ENCODE measurements around the gene ADAMTS19.
A peak's percentile ranks its signal among the peaks of the same experiment; 100 is the strongest.
"Not testable (repeated sequence)": the region's sequence is repeated elsewhere in the genome, so short reads cannot be mapped to it uniquely, and the experiment has no call there.

The ADAMTS19 gene, protein sequence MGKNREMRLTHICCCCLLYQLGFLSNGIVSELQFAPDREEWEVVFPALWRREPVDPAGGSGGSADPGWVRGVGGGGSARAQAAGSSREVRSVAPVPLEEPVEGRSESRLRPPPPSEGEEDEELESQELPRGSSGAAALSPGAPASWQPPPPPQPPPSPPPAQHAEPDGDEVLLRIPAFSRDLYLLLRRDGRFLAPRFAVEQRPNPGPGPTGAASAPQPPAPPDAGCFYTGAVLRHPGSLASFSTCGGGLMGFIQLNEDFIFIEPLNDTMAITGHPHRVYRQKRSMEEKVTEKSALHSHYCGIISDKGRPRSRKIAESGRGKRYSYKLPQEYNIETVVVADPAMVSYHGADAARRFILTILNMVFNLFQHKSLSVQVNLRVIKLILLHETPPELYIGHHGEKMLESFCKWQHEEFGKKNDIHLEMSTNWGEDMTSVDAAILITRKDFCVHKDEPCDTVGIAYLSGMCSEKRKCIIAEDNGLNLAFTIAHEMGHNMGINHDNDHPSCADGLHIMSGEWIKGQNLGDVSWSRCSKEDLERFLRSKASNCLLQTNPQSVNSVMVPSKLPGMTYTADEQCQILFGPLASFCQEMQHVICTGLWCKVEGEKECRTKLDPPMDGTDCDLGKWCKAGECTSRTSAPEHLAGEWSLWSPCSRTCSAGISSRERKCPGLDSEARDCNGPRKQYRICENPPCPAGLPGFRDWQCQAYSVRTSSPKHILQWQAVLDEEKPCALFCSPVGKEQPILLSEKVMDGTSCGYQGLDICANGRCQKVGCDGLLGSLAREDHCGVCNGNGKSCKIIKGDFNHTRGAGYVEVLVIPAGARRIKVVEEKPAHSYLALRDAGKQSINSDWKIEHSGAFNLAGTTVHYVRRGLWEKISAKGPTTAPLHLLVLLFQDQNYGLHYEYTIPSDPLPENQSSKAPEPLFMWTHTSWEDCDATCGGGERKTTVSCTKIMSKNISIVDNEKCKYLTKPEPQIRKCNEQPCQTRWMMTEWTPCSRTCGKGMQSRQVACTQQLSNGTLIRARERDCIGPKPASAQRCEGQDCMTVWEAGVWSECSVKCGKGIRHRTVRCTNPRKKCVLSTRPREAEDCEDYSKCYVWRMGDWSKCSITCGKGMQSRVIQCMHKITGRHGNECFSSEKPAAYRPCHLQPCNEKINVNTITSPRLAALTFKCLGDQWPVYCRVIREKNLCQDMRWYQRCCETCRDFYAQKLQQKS

DNA sequence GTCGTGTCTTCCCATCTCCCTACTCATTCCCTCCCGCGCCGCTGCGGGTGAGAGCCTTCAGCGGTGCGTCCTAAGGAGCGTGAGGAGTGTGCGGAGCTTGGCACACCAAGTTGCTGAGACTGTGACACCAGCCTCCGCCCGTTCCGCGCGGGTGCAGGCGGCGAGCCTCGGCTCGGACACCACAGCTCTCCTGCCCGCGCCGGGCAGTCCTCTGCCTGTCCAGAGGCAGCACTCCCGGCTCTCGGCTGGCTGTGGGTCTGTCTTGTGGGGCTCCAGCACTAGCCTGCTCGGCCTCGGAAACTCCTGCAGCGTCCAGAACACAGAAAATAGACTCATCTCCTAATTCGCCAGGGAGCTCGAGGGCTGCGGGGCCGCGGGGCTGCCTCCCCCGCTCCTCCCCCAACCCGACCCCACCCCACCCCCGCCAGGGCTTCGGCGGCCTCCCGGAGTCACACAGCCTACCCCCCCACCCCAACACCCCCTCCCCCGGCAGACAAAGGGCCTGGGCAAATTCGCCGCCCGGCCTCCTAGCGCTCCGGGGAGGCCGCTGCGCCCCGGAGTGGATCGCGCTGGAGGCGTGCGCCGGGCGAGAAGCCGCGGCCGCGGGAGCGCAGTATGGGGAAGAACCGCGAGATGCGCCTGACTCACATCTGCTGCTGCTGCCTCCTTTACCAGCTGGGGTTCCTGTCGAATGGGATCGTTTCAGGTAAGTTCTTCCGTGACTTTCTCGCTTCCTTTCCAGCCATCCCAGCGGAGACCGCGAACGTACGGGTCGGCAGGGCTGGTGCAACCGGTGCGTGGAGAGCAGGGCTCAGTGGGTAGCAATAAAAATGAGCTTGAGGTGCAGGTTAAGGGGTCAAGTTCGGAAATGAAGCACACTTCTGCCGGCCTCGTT lies at the start of gene ADAMTS19:
TSS of gene ADAMTS19 (plus strand) at position 522 of the 895 bp plus-strand sequence. CDS start at position 616, 94 bp downstream.
- DNase-seq = peak; percentile 44

DNA sequence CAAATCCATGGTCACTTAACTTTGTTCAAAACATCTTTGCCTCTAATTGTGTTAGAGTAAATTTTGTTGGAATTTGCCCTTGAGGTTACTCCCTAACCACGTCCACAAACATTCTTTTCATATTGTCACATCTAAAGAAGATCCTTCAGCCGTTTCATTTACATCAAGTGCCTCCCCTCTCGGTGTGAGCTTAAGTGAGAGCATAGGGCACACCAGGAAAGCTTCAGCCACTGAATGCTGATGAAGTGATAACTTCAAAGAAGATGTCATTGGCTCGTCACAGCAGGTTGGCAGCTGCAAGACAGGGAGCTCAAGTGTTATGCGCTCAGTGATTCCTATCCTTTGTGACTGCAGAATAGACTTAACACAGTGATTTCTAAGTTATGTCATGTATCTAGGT lies 49.6 kb upstream of the ADAMTS19 start:
- DNase-seq = peak; percentile 2

DNA sequence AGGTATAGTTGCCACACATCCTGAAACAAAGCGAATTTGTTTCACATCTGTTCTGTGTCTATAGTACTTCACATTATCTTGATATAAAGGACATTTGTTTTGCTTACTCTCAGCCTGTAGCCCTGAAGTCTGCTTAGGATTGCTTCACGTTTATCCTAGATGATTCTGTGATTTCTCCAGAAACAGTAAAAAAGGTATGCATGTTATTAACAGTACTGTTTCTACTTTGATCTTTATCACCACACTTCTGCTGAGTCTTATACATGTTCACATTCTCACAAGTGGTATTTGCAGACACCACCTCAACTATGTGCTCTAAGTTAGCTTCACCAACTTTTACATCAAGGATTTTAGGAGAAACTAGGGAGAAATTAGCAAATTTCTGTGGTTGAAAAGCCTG lies 47.4 kb upstream of the ADAMTS19 start:
- DNase-seq = no peak

DNA sequence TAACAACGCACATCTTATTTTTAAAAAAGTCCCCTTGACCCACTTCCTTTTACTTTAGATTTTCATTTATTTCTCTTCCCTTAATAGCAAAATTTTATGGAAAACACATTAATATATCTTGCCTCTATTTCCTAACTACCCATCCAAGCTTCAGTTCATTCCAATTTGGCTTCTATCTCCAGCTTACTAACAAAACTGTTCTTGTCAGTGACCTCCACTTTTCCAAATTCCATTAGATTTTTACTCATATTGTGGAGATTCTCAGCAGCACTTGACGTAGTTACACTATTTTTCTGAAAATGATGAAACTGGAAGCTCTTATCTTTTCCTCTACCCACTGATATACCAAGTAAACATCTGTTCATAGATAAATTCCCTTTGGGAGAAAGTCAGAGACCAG lies 46.5 kb upstream of the ADAMTS19 start:
- no peak for DNase-seq

DNA sequence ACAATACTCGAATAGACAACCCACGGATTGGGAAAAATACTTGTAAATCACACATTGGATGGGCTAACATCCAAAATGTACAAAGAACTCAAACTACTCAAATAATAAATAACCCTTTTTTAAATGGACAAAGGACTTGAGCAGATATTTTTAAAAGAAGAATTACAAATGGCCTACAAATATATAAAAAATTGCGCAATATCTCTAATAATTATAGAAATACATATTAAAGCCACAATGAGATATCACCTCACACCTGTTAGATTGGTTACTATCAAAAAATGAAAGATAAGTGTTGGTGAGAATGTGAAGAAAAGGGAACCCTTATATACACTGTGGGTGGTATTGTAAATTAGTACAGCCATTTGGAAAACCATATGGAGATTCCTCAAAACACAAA lies 40.8 kb upstream of the ADAMTS19 start:
- no peak for DNase-seq

DNA sequence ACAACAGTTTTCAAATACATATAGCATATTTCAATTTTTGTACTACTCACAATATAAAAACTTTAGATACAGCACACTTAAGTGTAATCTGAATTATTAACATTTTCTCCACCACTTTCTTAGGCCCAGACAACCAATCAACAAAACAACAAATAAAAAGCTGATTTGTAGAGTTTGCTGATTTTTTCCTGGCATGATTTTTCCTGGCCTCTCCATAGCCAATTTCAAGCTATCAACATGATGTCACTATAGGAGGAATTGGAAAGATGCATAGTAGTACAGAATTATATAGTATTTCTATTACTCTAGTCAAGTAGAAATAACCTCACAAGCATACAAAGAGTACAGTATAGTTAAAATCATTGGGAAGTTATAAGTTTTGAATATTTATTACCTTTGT lies 35.1 kb upstream of the ADAMTS19 start:
- DNase-seq = no peak

DNA sequence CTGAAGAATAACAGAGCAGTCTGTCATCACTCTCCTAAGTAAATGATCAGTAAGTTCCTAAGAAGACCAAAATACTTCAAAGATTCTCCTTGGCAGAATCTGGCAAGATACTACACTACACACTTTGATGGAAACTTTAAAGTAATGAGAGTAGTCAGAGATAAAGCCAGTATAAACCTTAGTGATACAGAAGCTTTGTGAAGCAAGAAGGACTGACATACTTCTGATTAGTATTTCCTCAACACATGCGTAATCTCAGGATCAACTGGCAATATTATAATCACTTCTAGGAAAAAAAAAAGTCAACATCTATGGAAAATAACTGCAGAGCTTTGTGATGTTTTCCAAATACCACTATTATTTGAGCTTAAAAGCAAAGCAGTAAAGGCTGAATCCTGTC lies 34.0 kb upstream of the ADAMTS19 start:
- no peak for DNase-seq

DNA sequence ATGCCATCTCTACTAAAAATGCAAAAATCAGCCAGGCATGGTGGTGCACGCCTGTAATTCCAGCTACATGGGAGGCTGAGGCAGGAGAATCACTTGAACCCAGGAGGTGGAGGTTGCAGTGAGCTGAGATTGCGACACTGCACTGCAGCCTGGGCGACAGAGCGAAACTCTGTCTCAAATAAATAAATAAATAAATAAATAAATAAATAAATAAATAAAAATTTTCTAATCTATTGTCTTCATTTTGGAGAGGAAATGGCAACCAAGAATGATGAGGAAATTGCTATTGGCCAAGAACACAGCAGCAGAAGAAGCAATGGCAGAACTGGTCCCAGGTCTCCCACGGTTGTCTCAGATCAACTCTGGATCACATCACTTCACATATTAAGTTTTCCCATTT lies 31.5 kb upstream of the ADAMTS19 start:
- not testable (repeated sequence) for DNase-seq

DNA sequence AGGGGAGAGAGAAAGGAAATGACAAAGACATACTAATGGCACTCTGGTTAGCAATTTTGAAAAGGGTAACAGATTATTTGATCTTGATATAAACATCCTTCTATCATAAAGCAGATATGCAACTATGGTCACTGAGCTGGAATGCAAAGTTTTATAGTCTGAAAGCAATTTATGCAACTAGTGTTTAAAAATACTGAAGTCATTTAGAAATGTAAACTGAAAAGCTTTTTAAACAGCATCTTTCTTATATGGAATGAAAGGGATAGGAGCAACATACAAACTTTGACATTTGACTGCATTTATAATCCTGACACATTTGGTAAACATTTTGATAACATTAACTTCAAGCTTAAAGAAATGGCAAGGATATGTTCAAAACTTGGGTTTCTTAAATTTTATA lies 28.7 kb upstream of the ADAMTS19 start:
- no peak for DNase-seq

DNA sequence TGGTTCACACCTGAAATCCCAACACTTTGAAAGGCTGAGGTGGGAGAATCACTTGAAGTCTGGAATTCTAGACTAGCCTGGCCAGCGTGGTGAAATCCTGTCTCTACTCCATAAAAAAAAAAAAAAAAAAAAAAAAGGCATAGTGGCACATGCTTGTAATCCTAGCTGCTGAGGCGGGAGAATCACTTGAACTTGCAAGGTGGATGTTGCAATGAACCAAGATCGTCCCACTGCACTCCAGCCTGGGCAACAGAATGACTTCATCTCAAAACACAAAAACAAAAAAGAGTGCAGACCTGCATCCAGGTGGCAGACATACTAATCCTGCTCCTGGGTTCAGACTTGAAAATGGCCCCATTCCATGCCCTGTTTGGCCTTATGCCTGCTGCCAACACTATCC lies 21.8 kb upstream of the ADAMTS19 start:
- no peak for DNase-seq

DNA sequence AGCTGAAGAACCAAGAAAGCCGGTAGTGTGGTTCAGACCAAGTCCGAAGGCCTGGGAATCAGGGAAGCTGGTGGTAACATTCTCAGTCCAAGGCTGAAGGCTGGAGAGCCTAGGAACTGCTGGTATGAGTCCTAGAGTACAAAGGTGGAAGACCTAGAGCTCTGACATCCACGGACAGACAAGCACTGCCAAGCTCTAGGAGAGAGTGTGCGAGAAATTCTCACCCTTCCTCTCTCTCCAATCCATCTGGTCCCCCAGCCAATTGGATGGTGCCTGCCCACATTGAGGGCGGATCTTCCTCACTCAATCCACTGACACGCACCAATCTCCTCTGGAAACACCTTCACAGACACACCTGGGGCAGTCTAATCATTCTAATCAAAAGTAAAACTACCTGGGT lies 19.7 kb upstream of the ADAMTS19 start:
- DNase-seq = no peak

DNA sequence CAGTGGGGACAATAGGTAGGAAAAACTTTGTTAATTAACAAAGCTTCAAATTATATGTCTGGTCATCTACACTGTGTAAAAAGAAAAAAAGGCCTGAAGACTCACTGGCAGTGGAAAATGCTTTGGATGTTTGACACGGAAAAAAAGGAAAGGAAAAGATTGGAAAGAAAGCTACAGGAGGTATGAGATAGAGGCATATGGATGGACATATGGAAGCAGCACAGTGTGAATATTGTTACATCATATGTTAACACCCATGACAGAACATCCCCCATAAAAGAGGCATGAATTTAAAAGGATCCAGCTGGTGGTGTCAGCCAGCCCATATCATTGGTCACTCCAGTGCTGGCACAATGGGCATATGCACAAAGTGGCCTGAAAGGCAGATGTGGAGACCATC lies 19.0 kb upstream of the ADAMTS19 start:
- no peak for DNase-seq

DNA sequence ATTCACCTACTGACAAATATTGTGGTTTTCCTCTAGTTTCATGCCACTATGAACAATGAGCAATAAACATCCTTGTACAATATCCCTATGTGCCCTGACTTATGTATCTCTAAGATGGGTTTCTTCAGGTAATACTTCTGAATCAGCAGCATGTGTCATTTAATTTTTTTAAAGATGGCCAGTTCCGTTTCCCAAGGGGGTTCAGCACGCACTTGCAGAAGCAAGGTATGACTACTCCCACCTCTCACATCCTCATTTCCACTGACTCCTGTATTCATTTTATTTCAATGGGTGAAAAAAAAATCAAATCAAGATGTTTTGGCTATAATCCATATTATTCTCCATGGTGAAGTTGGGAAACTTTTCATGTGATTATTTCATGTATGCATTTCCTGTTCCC lies 14.7 kb upstream of the ADAMTS19 start:
- no peak for DNase-seq

DNA sequence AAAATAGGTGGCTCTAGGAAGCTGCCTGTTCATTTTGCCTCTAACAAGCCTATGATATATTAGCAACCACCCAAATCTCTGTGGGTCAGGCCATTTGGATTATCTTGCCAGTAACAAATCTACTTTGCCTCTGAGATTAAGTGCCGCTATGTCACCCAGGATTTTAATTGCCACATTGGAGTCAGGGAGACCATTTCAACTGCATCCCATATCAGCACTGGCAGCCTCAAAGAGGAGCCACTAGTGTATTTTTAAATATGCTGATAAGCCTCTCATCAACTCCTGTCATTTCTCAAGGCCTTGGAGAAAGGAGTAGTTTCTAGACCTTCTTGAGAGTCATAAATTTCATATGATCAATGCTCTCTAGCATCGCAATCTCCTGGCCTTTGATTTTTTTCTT lies 12.1 kb upstream of the ADAMTS19 start:
- DNase-seq = no peak

DNA sequence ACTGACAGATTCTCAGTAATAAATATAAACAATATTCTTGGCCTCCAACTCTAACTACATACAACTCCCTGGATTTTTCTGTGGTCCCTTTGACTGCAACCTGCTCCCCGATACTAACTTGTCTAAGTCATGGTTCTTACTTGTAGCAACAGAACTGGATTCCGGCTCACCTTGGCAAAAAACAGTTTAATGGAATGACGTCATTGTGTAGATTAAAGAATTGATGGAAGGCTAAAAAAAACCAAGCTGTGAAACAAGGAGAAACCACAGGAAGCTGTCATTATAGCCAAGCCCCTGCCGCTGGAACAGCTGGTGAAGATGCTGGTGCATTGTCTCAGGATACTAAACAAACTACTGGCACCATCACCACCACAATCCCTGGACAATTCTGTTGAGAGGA lies 11.4 kb upstream of the ADAMTS19 start:
- no peak for DNase-seq

DNA sequence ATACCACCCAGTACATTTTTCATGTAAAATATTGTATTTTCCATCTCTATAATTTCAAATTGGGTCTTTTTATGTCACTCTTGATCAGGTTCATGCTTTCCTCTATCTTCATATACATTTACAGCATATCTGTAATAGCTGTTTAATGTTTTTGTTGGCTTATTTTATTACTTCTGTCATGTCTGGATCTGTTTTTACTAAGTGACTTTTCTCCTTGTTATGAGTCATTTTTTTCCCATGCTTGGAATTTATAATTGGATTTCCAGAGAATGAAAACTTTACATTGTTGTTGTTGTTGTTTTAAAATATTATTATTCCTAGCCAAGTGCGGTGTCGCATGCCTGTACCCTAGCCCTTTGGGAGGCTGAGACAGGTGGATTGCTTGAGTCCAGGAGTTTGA lies 5.6 kb upstream of the ADAMTS19 start:
- no peak for DNase-seq

DNA sequence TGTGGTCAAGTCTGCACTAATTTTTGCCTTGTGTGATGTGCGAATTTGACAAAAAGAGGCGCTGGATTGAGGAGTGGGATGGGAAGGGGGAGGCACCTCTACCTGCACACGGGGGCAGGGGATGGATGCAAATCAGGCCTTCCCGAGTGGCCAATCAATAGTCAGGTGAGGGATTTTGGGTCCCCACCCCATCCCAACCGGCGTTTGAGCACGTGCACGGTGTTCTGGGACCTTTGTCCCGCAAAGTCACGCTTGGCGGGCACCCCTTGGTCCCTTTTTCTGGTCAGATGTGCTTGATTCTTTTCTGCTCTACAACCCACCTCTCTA lies 685 bp upstream of the ADAMTS19 start:
- DNase-seq = no peak

DNA sequence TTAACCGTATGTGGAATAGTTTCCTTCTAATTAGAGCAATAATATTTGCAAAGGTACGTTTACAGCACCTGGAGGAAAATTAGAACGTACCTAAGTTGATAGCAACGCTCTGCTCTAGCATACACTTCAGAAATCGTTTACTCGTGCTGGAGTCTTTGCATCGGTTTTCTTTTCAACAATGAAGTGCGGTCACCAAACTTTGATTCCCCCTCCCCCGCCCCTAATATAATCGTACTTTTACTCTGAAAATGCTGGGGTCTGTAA lies 506 bp downstream of the ADAMTS19 start:
- no peak for DNase-seq

DNA sequence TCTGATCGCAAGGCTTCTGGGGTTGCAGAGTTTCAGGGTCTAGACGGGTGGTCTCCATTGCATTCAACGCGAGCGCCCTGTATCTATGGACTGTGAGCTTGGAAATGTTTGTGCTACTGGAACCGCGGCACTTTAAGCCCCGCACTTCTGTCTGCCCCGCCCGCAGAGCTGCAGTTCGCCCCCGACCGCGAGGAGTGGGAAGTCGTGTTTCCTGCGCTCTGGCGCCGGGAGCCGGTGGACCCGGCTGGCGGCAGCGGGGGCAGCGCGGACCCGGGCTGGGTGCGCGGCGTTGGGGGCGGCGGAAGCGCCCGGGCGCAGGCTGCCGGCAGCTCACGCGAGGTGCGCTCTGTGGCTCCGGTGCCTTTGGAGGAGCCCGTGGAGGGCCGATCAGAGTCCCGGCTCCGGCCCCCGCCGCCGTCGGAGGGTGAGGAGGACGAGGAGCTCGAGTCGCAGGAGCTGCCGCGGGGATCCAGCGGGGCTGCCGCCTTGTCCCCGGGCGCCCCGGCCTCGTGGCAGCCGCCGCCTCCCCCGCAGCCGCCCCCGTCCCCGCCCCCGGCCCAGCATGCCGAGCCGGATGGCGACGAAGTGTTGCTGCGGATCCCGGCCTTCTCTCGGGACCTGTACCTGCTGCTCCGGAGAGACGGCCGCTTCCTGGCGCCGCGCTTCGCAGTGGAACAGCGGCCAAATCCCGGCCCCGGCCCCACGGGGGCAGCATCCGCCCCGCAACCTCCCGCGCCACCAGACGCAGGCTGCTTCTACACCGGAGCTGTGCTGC lies 1.0 kb downstream of the ADAMTS19 start:
- DNase-seq = peak; percentile 13

DNA sequence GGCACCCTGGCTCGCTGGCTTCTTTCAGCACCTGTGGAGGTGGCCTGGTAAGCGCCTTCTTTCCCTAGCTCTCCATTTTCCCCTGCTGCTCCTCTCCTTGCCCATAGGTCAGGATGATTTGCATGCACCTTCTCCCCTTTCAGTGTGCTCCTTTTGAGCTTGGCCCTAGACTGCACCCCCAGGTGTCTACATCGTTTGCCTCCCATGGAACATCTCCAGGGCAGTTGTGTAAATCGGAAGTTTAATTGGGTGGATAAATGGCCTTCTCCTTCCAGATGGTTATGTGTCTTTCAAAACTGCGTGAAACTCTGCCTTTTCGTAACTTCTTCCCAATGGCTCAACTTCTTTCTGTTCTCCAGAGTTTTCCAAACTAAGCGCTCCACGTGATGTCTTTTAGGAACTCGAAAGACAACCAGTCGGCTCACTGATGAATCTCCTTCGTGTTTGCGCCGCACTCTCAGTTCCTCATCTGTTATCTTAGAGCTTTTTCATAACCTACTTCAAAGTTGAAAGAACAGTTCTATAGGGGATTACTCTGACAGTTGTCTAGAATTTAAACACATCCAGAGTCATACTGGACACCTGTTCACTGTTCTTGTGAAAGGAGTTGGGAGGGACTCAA lies 1.7 kb downstream of the ADAMTS19 start:
- no peak for DNase-seq

DNA sequence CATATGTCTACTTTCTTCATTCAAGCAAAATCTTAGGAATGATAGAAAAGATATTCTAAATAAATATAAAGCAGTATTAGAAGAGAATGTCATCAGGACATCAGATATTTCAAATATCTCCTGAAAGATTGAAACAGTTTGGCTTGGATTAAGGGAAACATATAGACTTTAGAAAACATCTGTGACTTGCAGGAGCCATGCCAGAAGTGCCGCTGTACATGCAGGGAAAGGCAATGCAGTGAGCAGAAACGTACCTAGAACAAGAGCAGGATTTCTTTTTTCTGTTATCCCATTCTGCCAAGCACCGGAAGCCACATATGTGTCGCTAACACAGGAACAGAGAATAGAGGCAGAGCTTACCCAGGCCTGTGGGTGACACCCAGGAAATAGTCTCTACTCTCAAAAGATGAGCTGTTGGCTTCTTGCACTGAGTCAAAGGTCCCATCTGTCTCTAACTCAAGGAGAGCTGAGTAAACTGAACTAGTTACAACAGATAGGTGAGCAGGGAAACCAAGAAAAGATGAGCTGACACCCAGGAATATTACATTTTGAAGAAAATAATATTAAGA lies 5.8 kb downstream of the ADAMTS19 start:
- no peak for DNase-seq
